KMS-11 (cell line): ENCODE data around the gene TMEM59L.

Experiments
- H2AFZ ChIP-seq: fragments of 200-600 bp; sonication (generic); 2 replicates; pipeline ENCODE4 v1.6.1; 2016; ENCODE audit warnings: antibody characterized with exemption, mixed run types, low read depth
- H3K27ac ChIP-seq: fragments of 200-600 bp; sonication (generic); 2 replicates; pipeline ENCODE4 v1.6.1; 2016; ENCODE audit warnings: mild to moderate bottlenecking, mixed run types
- H3K27me3 ChIP-seq: fragments of 200-600 bp; sonication (generic); 2 replicates; pipeline ENCODE4 v1.6.1; 2017; ENCODE audit warnings: mild to moderate bottlenecking, low read depth, mixed run types, moderate library complexity; ENCODE audit not compliant: insufficient read depth
- H3K36me3 ChIP-seq: fragments of 200-600 bp; sonication (generic); 2 replicates; pipeline ENCODE4 v1.6.1; 2017; ENCODE audit warnings: mild to moderate bottlenecking, mixed run types; ENCODE audit not compliant: insufficient read depth
- H3K4me1 ChIP-seq: fragments of 200-600 bp; sonication (generic); 2 replicates; pipeline ENCODE4 v1.6.1; 2016; ENCODE audit warnings: mild to moderate bottlenecking, low read depth, mixed run types; ENCODE audit not compliant: poor library complexity, severe bottlenecking
- H3K4me2 ChIP-seq: fragments of 200-600 bp; sonication (generic); 2 replicates; pipeline ENCODE4 v1.7.0; 2016; ENCODE audit warnings: mild to moderate bottlenecking, mixed run types
- H3K4me3 ChIP-seq: fragments of 200-600 bp; sonication (generic); IDR thresholded peaks from 2 replicates; pipeline ENCODE4 v1.6.1; 2017; ENCODE audit warnings: low read depth, low read length, mixed read lengths; ENCODE audit not compliant: insufficient read depth
- H3K79me2 ChIP-seq: fragments of 200-600 bp; sonication (generic); 2 replicates; pipeline ENCODE4 v1.6.1; 2016; ENCODE audit warnings: low read depth, mixed run types; ENCODE audit not compliant: insufficient read depth
- H3K9ac ChIP-seq: fragments of 200-600 bp; sonication (generic); 2 replicates; pipeline ENCODE4 v1.6.1; 2016; ENCODE audit warnings: mild to moderate bottlenecking, mixed run types
- H4K20me1 ChIP-seq: fragments of 200-600 bp; sonication (generic); 2 replicates; pipeline ENCODE4 v1.6.1; 2016; ENCODE audit warnings: mild to moderate bottlenecking, mixed run types; ENCODE audit not compliant: insufficient read depth
- CTCF ChIP-seq: fragments of 200-600 bp; sonication (generic); conservative IDR thresholded peaks from 2 replicates; pipeline ENCODE4 v1.6.1; 2017; ENCODE audit warnings: low read depth, mild to moderate bottlenecking, antibody characterized with exemption, low read length, moderate library complexity, mixed read lengths

Gene TMEM59L

DNA sequence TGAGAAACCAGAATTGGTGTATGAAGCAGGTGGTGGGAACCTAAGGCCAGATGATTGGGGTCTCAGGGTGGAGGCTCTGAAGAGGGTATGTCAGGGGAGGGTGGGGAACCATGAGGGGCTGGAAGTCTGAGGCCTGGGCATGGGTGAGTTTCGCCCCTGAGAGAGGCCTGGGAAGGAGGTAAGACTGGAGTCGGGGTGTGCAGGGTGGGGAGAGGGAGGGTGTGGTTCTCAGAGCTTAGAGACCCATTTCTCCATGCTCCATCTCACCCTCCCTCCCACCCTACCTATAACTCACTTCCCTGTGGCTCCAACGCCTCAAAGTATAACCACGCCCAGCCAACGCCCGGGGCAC lies 23.1 kb downstream of the TMEM59L start:
- peaks cover 6% of the 10 kb centered on the region; the same call in 1 of the 2 replicates for H3K79me2 ChIP-seq
- TF ChIP-seq CTCF: no peak
- no peak overlapping the region for H3K4me3 ChIP-seq
- peak overlapping the region; percentile 28; the same call in 1 of the 2 replicates for H3K4me2 ChIP-seq
- no peak overlapping the region for H3K9ac ChIP-seq
- no peaks in the 10 kb centered on the region; the same call in 1 of the 2 replicates for H3K27me3 ChIP-seq
- no peaks in the 10 kb centered on the region for H3K36me3 ChIP-seq
- H3K4me1 ChIP-seq: peaks cover 29% of the 10 kb centered on the region
- H3K27ac ChIP-seq: no peak overlapping the region
- no peak overlapping the region for H2AFZ ChIP-seq
- H4K20me1 ChIP-seq: no peaks in the 10 kb centered on the region

DNA sequence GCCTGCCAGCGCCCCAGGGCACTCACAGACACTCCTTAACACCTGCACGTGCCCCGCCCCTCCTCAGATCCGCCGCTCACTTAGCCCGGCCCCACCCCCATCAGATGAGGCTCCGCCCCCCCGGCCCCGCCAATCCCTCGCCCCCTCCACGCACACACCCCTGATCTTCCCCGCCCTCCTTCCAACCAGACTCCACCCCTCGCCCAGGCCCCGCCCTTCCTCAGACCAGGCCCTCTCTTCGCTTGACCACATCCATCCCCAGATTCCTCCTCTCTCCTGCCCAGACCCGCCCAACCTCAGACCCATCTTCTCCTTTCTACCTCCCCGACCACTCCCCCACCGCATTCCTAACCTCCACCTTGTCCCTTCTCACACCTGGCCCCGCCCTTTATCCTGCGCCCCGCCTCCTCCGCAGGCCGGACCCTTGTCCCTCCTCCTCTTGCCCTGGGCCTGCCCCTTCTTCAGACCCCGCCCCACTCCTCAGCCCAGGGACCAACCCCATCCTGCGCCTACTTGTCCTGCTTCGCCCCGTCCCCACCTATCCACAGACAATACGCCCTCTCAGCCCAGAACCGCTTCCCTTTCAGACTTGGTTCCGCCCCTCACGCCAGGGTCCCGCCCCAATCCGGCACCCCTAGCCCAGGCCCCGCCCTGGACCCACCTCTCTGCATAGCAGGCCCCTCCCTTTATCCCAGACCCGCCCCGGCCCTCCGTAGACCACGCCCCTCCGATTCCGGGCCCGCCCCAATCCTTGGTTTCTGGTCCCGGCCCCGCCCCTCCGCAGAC lies 23.7 kb downstream of the TMEM59L start:
- no peak overlapping the region for H3K4me3 ChIP-seq
- peak overlapping the region; percentile 71 for H2AFZ ChIP-seq
- no peaks in the 10 kb centered on the region for H4K20me1 ChIP-seq
- H3K79me2 ChIP-seq: peaks cover 9% of the 10 kb centered on the region; the same call in 1 of the 2 replicates
- peaks cover 29% of the 10 kb centered on the region for H3K4me1 ChIP-seq
- peak overlapping the region; percentile 88 for H3K4me2 ChIP-seq
- H3K27me3 ChIP-seq: no peaks in the 10 kb centered on the region; the same call in 1 of the 2 replicates
- no peaks in the 10 kb centered on the region for H3K36me3 ChIP-seq
- no peak overlapping the region for H3K27ac ChIP-seq
- TF ChIP-seq CTCF: no peak
- H3K9ac ChIP-seq: no peak overlapping the region

DNA sequence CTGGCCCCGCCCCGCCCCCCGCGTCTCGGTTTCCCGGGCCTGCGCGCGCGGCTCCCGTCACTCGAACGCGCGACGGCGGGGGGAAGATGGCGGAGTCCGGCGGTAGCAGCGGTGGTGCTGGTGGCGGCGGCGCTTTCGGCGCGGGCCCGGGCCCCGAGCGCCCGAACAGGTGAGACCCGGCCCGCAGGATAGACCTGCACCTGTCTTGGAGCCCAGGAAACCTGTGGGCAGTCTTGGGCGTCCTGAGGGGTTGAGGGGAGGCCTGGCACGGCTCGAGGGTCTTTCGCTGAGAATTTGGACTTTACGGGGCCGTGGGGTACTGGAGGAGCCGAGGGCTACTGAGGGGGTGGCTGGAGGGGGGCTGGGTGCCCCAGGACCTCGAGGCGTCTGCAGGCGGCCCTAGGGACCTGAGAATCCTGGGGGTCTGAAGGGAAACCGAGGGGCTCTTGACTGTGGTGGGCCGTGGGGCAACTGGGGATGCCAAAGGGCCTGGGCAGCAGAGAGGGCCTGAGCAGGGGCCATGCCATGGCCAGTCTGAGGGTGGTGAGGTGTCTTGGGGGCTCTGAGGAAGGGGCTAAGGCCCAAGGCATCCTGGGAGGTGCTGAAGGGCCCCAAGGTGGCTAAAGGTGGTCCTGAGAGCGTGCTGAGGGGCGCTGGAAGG lies 24.4 kb downstream of the TMEM59L start, which contains the start of gene KLHL26:
Gene KLHL26, plus strand, starts transcription at position 60 of the 661 bp plus-strand sequence. Its CDS starts 27 bp downstream, at position 87.
- peaks cover 9% of the 10 kb centered on the region; the same call in 1 of the 2 replicates for H3K79me2 ChIP-seq
- no peaks in the 10 kb centered on the region for H3K36me3 ChIP-seq
- TF ChIP-seq CTCF: no peak
- H3K4me2 ChIP-seq: peak within 1 kb of the TSS; percentile 88
- peak within 1 kb of the TSS; percentile 89 for H3K9ac ChIP-seq
- H3K27ac ChIP-seq: peak within 1 kb of the TSS; percentile 32; the same call in 1 of the 2 replicates
- H3K4me3 ChIP-seq: no peak within 1 kb of the TSS
- no peaks in the 10 kb centered on the region for H4K20me1 ChIP-seq
- H2AFZ ChIP-seq: peak within 1 kb of the TSS; percentile 71
- H3K4me1 ChIP-seq: peaks cover 29% of the 10 kb centered on the region
- no peaks in the 10 kb centered on the region; the same call in 1 of the 2 replicates for H3K27me3 ChIP-seq

GRCh38 chr19:18637673-18638630 lies 25.3 kb downstream of the TMEM59L start:
- TF ChIP-seq CTCF: no peak
- peaks cover 9% of the 10 kb centered on the region; the same call in 1 of the 2 replicates for H3K79me2 ChIP-seq
- no peak overlapping the region for H3K4me3 ChIP-seq
- H3K4me1 ChIP-seq: peaks cover 22% of the 10 kb centered on the region
- no peak overlapping the region for H3K27ac ChIP-seq
- H3K4me2 ChIP-seq: peak overlapping the region; percentile 53
- H2AFZ ChIP-seq: no peak overlapping the region
- H3K27me3 ChIP-seq: no peaks in the 10 kb centered on the region
- H4K20me1 ChIP-seq: no peaks in the 10 kb centered on the region
- no peaks in the 10 kb centered on the region for H3K36me3 ChIP-seq
- peak overlapping the region; percentile 89; the same call in 1 of the 2 replicates for H3K9ac ChIP-seq
